Loucy (cell line): ENCODE results near the gene BLNK.

Experiments used
- H2AFZ ChIP-seq: fragments of 200-600 bp; sonication (generic); 2 replicates; pipeline ENCODE4 v1.6.0; 2016; ENCODE audit warnings: antibody characterized with exemption, mild to moderate bottlenecking, low read length, moderate library complexity
- H3F3A ChIP-seq: fragments of 200-600 bp; 2 replicates; pipeline ENCODE4 v1.6.0; 2016; ENCODE audit warnings: antibody characterized with exemption, low read depth, mild to moderate bottlenecking
- H3K27me3 ChIP-seq: fragments of 200-600 bp; sonication (generic); 2 replicates; pipeline ENCODE4 v1.6.1; 2014; ENCODE audit warnings: low read length, mild to moderate bottlenecking; ENCODE audit not compliant: insufficient read depth, poor library complexity, severe bottlenecking
- H3K36me3 ChIP-seq: fragments of 200-600 bp; sonication (generic); 2 replicates; pipeline ENCODE4 v1.6.1; 2016; ENCODE audit warnings: low read length; ENCODE audit not compliant: insufficient read depth
- H3K4me1 ChIP-seq: fragments of 200-600 bp; sonication (generic); 2 replicates; pipeline ENCODE4 v1.5.1; 2014; ENCODE audit warnings: low read length, mild to moderate bottlenecking; ENCODE audit not compliant: insufficient read depth, poor library complexity, severe bottlenecking
- H3K4me2 ChIP-seq: fragments of 200-600 bp; sonication (generic); 2 replicates; pipeline ENCODE4 v1.6.0; 2014; ENCODE audit warnings: antibody characterized with exemption, low read length, low read depth, mild to moderate bottlenecking; ENCODE audit not compliant: poor library complexity, severe bottlenecking
- H3K4me3 ChIP-seq: fragments of 200-600 bp; sonication (generic); 2 replicates; pipeline ENCODE4 v1.5.1; 2014; ENCODE audit warnings: low read length, mild to moderate bottlenecking, mixed read lengths; ENCODE audit not compliant: poor library complexity, severe bottlenecking
- H3K79me2 ChIP-seq: fragments of 200-600 bp; sonication (generic); 2 replicates; pipeline ENCODE4 v1.6.1; 2014; ENCODE audit warnings: low read length; ENCODE audit not compliant: insufficient read depth
- H3K9ac ChIP-seq: fragments of 200-600 bp; sonication (generic); 2 replicates; pipeline ENCODE4 v1.6.0; 2014; ENCODE audit warnings: mild to moderate bottlenecking, low read depth, low read length, moderate library complexity; ENCODE audit not compliant: poor library complexity, severe bottlenecking
- H3K9me2 ChIP-seq: fragments of 200-600 bp; sonication (generic); replicated peaks from 2 replicates; pipeline ENCODE4 v1.6.1; 2016; ENCODE audit warnings: low read depth, low read length, mixed read lengths
- H3K9me3 ChIP-seq: fragments of 200-600 bp; sonication (generic); 2 replicates; pipeline ENCODE4 v1.6.1; 2014; ENCODE audit warnings: mild to moderate bottlenecking, antibody characterized with exemption, low read length, low read depth; ENCODE audit not compliant: insufficient read depth
- H4K20me1 ChIP-seq: fragments of 200-600 bp; sonication (generic); 2 replicates; pipeline ENCODE4 v1.6.0; 2014; ENCODE audit warnings: antibody characterized with exemption, low read length, mild to moderate bottlenecking; ENCODE audit not compliant: insufficient read depth, poor library complexity, severe bottlenecking
- EZH2phosphoT487 ChIP-seq: fragments of 200-600 bp; IDR thresholded peaks from 2 replicates; pipeline ENCODE4 v1.6.1; 2018; ENCODE audit warnings: antibody characterized with exemption, mild to moderate bottlenecking, moderate library complexity, borderline replicate concordance
- TF ChIP-seq, protein P1 (sequence below): fragments of 200-600 bp; sonication (generic); conservative IDR thresholded peaks from 2 replicates; pipeline ENCODE4 v1.5.1; 2014; ENCODE audit warnings: mild to moderate bottlenecking, antibody characterized with exemption, low read length

BLNK gene

DNA sequence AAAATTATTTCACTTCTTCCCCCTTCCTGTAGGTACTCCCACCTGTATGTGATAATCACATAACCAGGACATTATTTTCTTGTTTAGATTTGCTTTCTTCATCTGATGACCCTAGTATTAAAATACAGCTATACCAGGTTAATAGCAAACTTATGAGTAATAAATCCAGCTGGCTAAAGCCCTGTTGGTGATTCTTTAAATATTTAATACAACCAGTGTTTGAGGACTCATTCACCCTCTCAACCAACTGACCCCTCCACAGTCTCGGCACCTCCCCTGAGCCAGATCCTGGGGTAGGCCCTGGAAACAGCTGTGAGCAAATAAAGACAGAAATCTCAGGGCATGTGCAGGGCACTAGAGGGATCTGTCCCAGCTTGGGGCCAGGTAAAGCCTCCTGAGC is 58.5 kb downstream of the BLNK start:
- H3K4me1 ChIP-seq = no peaks in the 10 kb centered on the region
- no peaks in the 10 kb centered on the region for H3K36me3 ChIP-seq
- no peak overlapping the region for H2AFZ ChIP-seq
- no peak overlapping the region for H3K4me3 ChIP-seq
- H3K9me3 ChIP-seq = no peaks in the 10 kb centered on the region
- no peaks in the 10 kb centered on the region for H4K20me1 ChIP-seq
- no peaks in the 10 kb centered on the region for H3K9me2 ChIP-seq
- no peak overlapping the region for H3K4me2 ChIP-seq
- H3K9ac ChIP-seq = no peak overlapping the region
- H3F3A ChIP-seq = no peaks in the 10 kb centered on the region
- no peaks in the 10 kb centered on the region for H3K79me2 ChIP-seq
- TF ChIP-seq, protein P1, sequence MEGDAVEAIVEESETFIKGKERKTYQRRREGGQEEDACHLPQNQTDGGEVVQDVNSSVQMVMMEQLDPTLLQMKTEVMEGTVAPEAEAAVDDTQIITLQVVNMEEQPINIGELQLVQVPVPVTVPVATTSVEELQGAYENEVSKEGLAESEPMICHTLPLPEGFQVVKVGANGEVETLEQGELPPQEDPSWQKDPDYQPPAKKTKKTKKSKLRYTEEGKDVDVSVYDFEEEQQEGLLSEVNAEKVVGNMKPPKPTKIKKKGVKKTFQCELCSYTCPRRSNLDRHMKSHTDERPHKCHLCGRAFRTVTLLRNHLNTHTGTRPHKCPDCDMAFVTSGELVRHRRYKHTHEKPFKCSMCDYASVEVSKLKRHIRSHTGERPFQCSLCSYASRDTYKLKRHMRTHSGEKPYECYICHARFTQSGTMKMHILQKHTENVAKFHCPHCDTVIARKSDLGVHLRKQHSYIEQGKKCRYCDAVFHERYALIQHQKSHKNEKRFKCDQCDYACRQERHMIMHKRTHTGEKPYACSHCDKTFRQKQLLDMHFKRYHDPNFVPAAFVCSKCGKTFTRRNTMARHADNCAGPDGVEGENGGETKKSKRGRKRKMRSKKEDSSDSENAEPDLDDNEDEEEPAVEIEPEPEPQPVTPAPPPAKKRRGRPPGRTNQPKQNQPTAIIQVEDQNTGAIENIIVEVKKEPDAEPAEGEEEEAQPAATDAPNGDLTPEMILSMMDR = no peak
- no peak for TF ChIP-seq EZH2phosphoT487
- H3K27me3 ChIP-seq = peaks cover 2% of the 10 kb centered on the region

DNA sequence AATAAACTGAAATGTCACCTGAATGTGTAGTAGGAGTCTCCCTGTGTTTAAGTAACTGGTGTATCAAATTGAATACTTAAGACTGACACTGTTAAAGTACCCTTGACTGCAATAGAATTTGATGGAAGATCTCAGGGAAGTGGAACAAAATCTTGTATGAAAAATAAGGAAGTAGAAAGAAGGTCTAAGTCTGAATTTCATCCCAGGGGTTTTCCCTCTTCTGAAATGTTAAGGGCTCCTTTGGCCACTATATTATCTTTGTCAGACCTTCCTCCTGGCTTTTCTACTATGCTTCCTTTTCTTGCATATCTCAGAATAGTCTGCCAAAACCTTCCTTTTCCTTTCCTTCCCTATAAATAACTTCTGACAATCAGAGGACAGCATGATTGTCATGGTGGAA is 59.6 kb downstream of the BLNK start:
- Histone ChIP-seq H4K20me1 (no peaks in the 10 kb centered on the region), H3K9ac (no peak overlapping the region), H3F3A (no peaks in the 10 kb centered on the region), H3K27me3 (no peaks in the 10 kb centered on the region), H3K79me2 (no peaks in the 10 kb centered on the region), H3K9me3 (no peaks in the 10 kb centered on the region), H3K9me2 (no peaks in the 10 kb centered on the region), H2AFZ (no peak overlapping the region), H3K4me3 (no peak overlapping the region), H3K4me1 (no peaks in the 10 kb centered on the region), H3K36me3 (no peaks in the 10 kb centered on the region), H3K4me2 (no peak overlapping the region)
- no peak for TF ChIP-seq EZH2phosphoT487
- TF ChIP-seq, protein P1 = no peak

DNA sequence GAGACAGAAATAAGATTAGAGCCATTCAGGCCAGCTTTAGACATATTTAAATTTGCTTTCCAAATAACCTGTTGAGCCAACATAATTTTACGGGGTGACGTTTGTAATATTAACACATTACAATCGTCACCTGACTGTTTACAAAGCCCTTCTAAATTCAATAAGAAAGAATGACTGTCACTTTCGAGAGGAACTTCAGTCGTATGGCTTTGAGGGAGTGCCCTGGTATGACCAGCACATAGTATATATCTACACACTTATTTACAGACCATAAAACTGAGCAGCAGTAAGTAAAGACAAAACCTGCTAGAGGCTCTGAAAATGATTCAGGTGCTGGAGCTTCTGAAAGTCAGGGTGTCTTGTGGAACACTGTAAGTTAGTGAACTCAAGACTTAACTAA is 62.4 kb downstream of the BLNK start:
- H3K9ac ChIP-seq = no peak overlapping the region
- H3K79me2 ChIP-seq = no peaks in the 10 kb centered on the region
- H3F3A ChIP-seq = no peaks in the 10 kb centered on the region
- no peaks in the 10 kb centered on the region for H3K36me3 ChIP-seq
- H3K9me3 ChIP-seq = no peaks in the 10 kb centered on the region
- TF ChIP-seq, protein P1 = no peak
- no peak for TF ChIP-seq EZH2phosphoT487
- no peak overlapping the region for H2AFZ ChIP-seq
- no peaks in the 10 kb centered on the region for H3K27me3 ChIP-seq
- no peaks in the 10 kb centered on the region for H3K9me2 ChIP-seq
- no peaks in the 10 kb centered on the region for H3K4me1 ChIP-seq
- H3K4me3 ChIP-seq = no peak overlapping the region
- no peaks in the 10 kb centered on the region for H4K20me1 ChIP-seq
- H3K4me2 ChIP-seq = no peak overlapping the region
